ENCODE results near the gene RAB20. TPM values are rescaled to one million over a fixed set of nuclear protein-coding genes. Genes with fewer than 3 reads are reported as not detected.
"Not testable (repeated sequence)": the region's sequence is repeated elsewhere in the genome, so short reads cannot be mapped to it uniquely, and the experiment has no call there.

Gene RAB20
- total RNA-seq, 1 donor from 2014 or later, result 17.7 TPM

- peaks cover 89 to 100% of the 10 kb centered on the region in 2 donors for H3K36me3 ChIP-seq
- no peak overlapping the region for H3K4me3 ChIP-seq
- H3K27me3 ChIP-seq, result no peaks in the 10 kb centered on the region
- intact Hi-C loops (cut with DNase I), result no loop called here
- no peaks in the 10 kb centered on the region for H3K4me1 ChIP-seq
- H3K27ac ChIP-seq, result no peak overlapping the region
- H3K9me3 ChIP-seq, result no peaks in the 10 kb centered on the region
- TF ChIP-seq, protein P1, sequence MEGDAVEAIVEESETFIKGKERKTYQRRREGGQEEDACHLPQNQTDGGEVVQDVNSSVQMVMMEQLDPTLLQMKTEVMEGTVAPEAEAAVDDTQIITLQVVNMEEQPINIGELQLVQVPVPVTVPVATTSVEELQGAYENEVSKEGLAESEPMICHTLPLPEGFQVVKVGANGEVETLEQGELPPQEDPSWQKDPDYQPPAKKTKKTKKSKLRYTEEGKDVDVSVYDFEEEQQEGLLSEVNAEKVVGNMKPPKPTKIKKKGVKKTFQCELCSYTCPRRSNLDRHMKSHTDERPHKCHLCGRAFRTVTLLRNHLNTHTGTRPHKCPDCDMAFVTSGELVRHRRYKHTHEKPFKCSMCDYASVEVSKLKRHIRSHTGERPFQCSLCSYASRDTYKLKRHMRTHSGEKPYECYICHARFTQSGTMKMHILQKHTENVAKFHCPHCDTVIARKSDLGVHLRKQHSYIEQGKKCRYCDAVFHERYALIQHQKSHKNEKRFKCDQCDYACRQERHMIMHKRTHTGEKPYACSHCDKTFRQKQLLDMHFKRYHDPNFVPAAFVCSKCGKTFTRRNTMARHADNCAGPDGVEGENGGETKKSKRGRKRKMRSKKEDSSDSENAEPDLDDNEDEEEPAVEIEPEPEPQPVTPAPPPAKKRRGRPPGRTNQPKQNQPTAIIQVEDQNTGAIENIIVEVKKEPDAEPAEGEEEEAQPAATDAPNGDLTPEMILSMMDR (IDR thresholded peaks at IDR 0.05), result no peak
- no peak for DNase-seq (ENCODE audit: low spot score in 2 of 2)
Measured at GRCh38 chr13:110491869-110492678, 69.4 kb downstream of the RAB20 start.

- no peaks in the 10 kb centered on the region for H3K4me1 ChIP-seq
- peaks cover 82 to 97% of the 10 kb centered on the region in 2 donors for H3K36me3 ChIP-seq
- TF ChIP-seq, protein P1 (IDR thresholded peaks at IDR 0.05), result no peak
- no peak for DNase-seq (ENCODE audit: low spot score in 2 of 2)
- intact Hi-C loops (cut with DNase I), result no loop called here
- no peaks in the 10 kb centered on the region for H3K9me3 ChIP-seq
- no peak overlapping the region for H3K4me3 ChIP-seq
- H3K27ac ChIP-seq, result no peak overlapping the region
- no peaks in the 10 kb centered on the region for H3K27me3 ChIP-seq
Measured at GRCh38 chr13:110490009-110490770, 71.3 kb downstream of the RAB20 start.

DNA sequence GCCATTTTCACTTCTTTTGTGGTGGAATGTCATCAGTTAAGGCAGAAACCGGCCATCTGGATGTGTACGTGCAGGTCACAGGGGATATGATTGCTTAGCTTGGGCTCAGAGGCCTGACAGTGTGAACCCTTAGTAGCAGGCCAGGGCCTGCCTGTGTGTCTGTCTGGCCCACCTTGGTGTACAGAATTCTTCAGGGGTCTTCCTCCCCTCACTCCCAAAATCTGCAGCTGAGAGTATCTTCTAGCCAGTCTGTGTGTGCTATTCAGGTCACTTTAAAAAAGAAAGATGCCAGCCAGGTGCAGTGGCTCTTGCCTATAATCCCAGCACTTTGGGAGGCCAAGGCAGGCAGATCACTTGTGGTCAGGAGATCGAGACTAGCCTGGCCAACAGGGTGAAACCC lies 74.6 kb downstream of the RAB20 start:
- intact Hi-C loops (cut with DNase I); H3K9me3 ChIP-seq; H3K27ac ChIP-seq; H3K4me1 ChIP-seq; H3K27me3 ChIP-seq; H3K4me3 ChIP-seq; DNase-seq (ENCODE audit: low spot score in 2 of 2): not testable (repeated sequence)
- H3K36me3 ChIP-seq, result peaks cover 91 to 96% of the 10 kb centered on the region in 2 donors

- TF ChIP-seq, protein P1 (IDR thresholded peaks at IDR 0.05), result no peak
- Histone ChIP-seq H3K27me3 (no peaks in the 10 kb centered on the region), H3K4me3 (no peak overlapping the region), H3K9me3 (no peaks in the 10 kb centered on the region), H3K4me1 (no peaks in the 10 kb centered on the region), H3K27ac (no peak overlapping the region), H3K36me3 (peaks cover 85 to 91% of the 10 kb centered on the region in 2 donors)
- intact Hi-C loops (cut with DNase I), result no loop called here
- DNase-seq (ENCODE audit: low spot score in 2 of 2), result no peak
Measured at GRCh38 chr13:110486061-110486715, 75.3 kb downstream of the RAB20 start.

DNA sequence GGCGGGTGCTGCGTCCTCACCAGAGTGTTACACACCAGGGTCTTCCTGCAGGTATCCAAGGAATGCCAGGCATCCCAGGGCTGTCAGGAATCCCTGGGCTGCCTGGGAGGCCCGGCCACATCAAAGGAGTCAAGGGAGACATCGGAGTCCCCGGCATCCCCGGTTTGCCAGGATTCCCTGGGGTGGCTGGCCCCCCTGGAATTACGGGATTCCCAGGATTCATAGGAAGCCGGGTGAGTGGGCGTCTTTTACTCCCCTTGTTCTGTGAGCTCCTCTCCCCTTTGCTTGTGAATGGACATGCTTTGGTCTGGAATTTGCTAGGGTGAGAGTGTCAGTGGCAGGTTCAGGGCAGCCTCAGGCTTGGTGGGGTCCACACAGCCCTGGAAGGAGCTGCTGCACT lies 75.9 kb downstream of the RAB20 start:
- no peak overlapping the region for H3K27ac ChIP-seq
- no peak for DNase-seq (ENCODE audit: low spot score in 2 of 2)
- TF ChIP-seq, protein P1 (IDR thresholded peaks at IDR 0.05), result no peak
- no peak overlapping the region for H3K4me3 ChIP-seq
- no peaks in the 10 kb centered on the region for H3K4me1 ChIP-seq
- intact Hi-C loops (cut with DNase I), result no loop called here
- no peaks in the 10 kb centered on the region for H3K9me3 ChIP-seq
- H3K27me3 ChIP-seq, result no peaks in the 10 kb centered on the region
- peaks cover 81 to 87% of the 10 kb centered on the region in 2 donors for H3K36me3 ChIP-seq
